HL-60/S4 (cell line): ENCODE results near the gene TTLL9.

Experiments used
- in situ Hi-C: fragments of 300-500 bp; cut with MboI; formaldehyde crosslinking; loops from 2 replicates; pipeline ENCODE4 v1.14.3; 2022; ENCODE audit warnings: low sequenced_read_pairs

Gene TTLL9

GRCh38 chr20:31967830-31968249, 97.4 kb downstream of the TTLL9 start, which contains the start of gene XKR7:
XKR7 (plus strand) TSS chr20:31968151; CDS start chr20:31968176, 25 bp downstream.
- in situ Hi-C loops: no loop called here

- in situ Hi-C loops: no loop called here
Observed at GRCh38 chr20:31968291-31969126, 98.1 kb downstream of the TTLL9 start.

- in situ Hi-C loops: no loop called here
Observed at GRCh38 chr20:31969991-31970390, 99.6 kb downstream of the TTLL9 start.

GRCh38 chr20:31972471-31973021, 102.1 kb downstream of the TTLL9 start:
- in situ Hi-C loops: no loop called here

- in situ Hi-C loops: no loop called here
Observed at GRCh38 chr20:31974296-31974695, 103.9 kb downstream of the TTLL9 start.

GRCh38 chr20:31974951-31975487, 104.6 kb downstream of the TTLL9 start:
- in situ Hi-C loops: no loop called here

GRCh38 chr20:31975874-31976273, 105.4 kb downstream of the TTLL9 start:
- in situ Hi-C loops: no loop called here

- in situ Hi-C loops: no loop called here
Observed at GRCh38 chr20:31977080-31977479, 106.6 kb downstream of the TTLL9 start.

GRCh38 chr20:31979713-31980426, 109.4 kb downstream of the TTLL9 start:
- in situ Hi-C loops: no loop called here

GRCh38 chr20:31981784-31982183, 111.3 kb downstream of the TTLL9 start:
- in situ Hi-C loops: no loop called here

GRCh38 chr20:31984981-31985471, 114.6 kb downstream of the TTLL9 start:
- in situ Hi-C loops: no loop called here

GRCh38 chr20:31987744-31988143, 117.3 kb downstream of the TTLL9 start:
- in situ Hi-C loops: no loop called here

GRCh38 chr20:31988430-31989015, 118.1 kb downstream of the TTLL9 start:
- in situ Hi-C loops: no loop called here

- in situ Hi-C loops: no loop called here
Observed at GRCh38 chr20:31989030-31989645, 118.7 kb downstream of the TTLL9 start.

GRCh38 chr20:31990641-31991338, 120.4 kb downstream of the TTLL9 start:
- in situ Hi-C loops: no loop called here

- in situ Hi-C loops: no loop called here
Observed at GRCh38 chr20:31991339-31991705, 120.9 kb downstream of the TTLL9 start.

GRCh38 chr20:31992086-31992485, 121.7 kb downstream of the TTLL9 start:
- in situ Hi-C loops: no loop called here
